Measurements from ENCODE around the gene BFSP1. TPM values are rescaled to one million over a fixed set of nuclear protein-coding genes. Genes with fewer than 3 reads are reported as not detected.

BFSP1 gene
- total RNA-seq, 1 donor from 2014 or later = 0.66 TPM

GRCh38 chr20:17460119-17460518 is 71.1 kb downstream of the BFSP1 start:
- intact Hi-C loops (cut with micrococcal nuclease) = no loop called here

GRCh38 chr20:17457588-17458190 is 73.5 kb downstream of the BFSP1 start:
- DNase-seq = no peak

More at GRCh38 chr20:17460119-17460518, 71.1 kb downstream of the BFSP1 start:
- no peaks in the 10 kb centered on the region for H3K36me3 ChIP-seq
- DNase-seq = no peak
- H3K4me3 ChIP-seq = no peak overlapping the region
- no peak overlapping the region for H3K27ac ChIP-seq (replicated peaks)
- TF ChIP-seq CTCF (IDR thresholded peaks at IDR 0.05; ENCODE audit: borderline replicate concordance) = no peak
- H3K27me3 ChIP-seq (ENCODE audit: low read depth) = peaks cover 22% of the 10 kb centered on the region
- no peaks in the 10 kb centered on the region for H3K4me1 ChIP-seq
- H3K9me3 ChIP-seq (replicated peaks) = no peaks in the 10 kb centered on the region

GRCh38 chr20:17457079-17457478 is 74.1 kb downstream of the BFSP1 start:
- no peaks in the 10 kb centered on the region for H3K4me1 ChIP-seq
- H3K27ac ChIP-seq (replicated peaks) = no peak overlapping the region
- no peak for TF ChIP-seq CTCF (IDR thresholded peaks at IDR 0.05; ENCODE audit: borderline replicate concordance)
- H3K27me3 ChIP-seq (ENCODE audit: low read depth) = peaks cover 53% of the 10 kb centered on the region
- no peaks in the 10 kb centered on the region for H3K9me3 ChIP-seq (replicated peaks)
- no peaks in the 10 kb centered on the region for H3K36me3 ChIP-seq
- H3K4me3 ChIP-seq = no peak overlapping the region
- DNase-seq = no peak
- intact Hi-C loops (cut with micrococcal nuclease) = no loop called here

More at GRCh38 chr20:17457588-17458190, 73.5 kb downstream of the BFSP1 start:
- peaks cover 46% of the 10 kb centered on the region for H3K27me3 ChIP-seq (ENCODE audit: low read depth)
- no peaks in the 10 kb centered on the region for H3K9me3 ChIP-seq (replicated peaks)
- H3K36me3 ChIP-seq = no peaks in the 10 kb centered on the region
- H3K4me1 ChIP-seq = no peaks in the 10 kb centered on the region
- no peak overlapping the region for H3K27ac ChIP-seq (replicated peaks)
- intact Hi-C loops (cut with micrococcal nuclease) = no loop called here
- TF ChIP-seq CTCF (IDR thresholded peaks at IDR 0.05; ENCODE audit: borderline replicate concordance) = no peak
- no peak overlapping the region for H3K4me3 ChIP-seq

- no peak for TF ChIP-seq CTCF (IDR thresholded peaks at IDR 0.05; ENCODE audit: borderline replicate concordance)
- no peak for DNase-seq
- Histone ChIP-seq H3K27ac (replicated peaks) (no peak overlapping the region), H3K9me3 (replicated peaks) (no peaks in the 10 kb centered on the region), H3K36me3 (no peaks in the 10 kb centered on the region), H3K4me1 (no peaks in the 10 kb centered on the region), H3K4me3 (no peak overlapping the region), H3K27me3 (ENCODE audit: low read depth) (peaks cover 59% of the 10 kb centered on the region)
- intact Hi-C loops (cut with micrococcal nuclease) = no loop called here
Observed at GRCh38 chr20:17456279-17456678, 74.9 kb downstream of the BFSP1 start.

GRCh38 chr20:17453592-17453991 is 77.6 kb downstream of the BFSP1 start:
- intact Hi-C loops (cut with micrococcal nuclease) = no loop called here
- peaks cover 70% of the 10 kb centered on the region for H3K27me3 ChIP-seq (ENCODE audit: low read depth)
- H3K4me3 ChIP-seq = no peak overlapping the region
- no peak overlapping the region for H3K27ac ChIP-seq (replicated peaks)
- TF ChIP-seq CTCF (IDR thresholded peaks at IDR 0.05; ENCODE audit: borderline replicate concordance) = no peak
- no peaks in the 10 kb centered on the region for H3K9me3 ChIP-seq (replicated peaks)
- no peaks in the 10 kb centered on the region for H3K36me3 ChIP-seq
- no peak for DNase-seq
- no peaks in the 10 kb centered on the region for H3K4me1 ChIP-seq

All from left ventricle myocardium inferior (tissue), 1 donor.